ENCODE data around the gene RPS16. TPM values are rescaled to one million over a fixed set of nuclear protein-coding genes. Genes with fewer than 3 reads are reported as not detected.
A peak's percentile ranks its signal among the peaks of the same experiment; 100 is the strongest.

RPS16 gene
- total and polyA plus RNA-seq, 2 of the 8 experiments (the other 6 are each of a cell fraction or from before 2014, with no cell fraction given) = 2,433 to 7,810 TPM

- H2AFZ ChIP-seq (ENCODE audit: low read length) = no peak overlapping the region
- no peak overlapping the region for H3K56ac ChIP-seq (replicated peaks; ENCODE audit: insufficient read length, low read depth, low read length)
- no peak overlapping the region for H2BK20ac ChIP-seq (ENCODE audit: low read length)
- DNase-seq (ENCODE audit: low read depth in 1 of 2, low spot score in 2 of 2) (no peak), FAIRE-seq (no peak)
- H4K91ac ChIP-seq (replicated peaks; ENCODE audit: insufficient read length, low read length) = no peak overlapping the region
- peaks cover 5 to 39% (median 19%) of the 10 kb centered on the region in 4 experiments; a peak in 6 of 8 replicates for H3K36me3 ChIP-seq (ENCODE audit: control insufficient read depth in 2 of 4, insufficient read depth in 4 of 4, low read length in 3 of 4)
- H3K9me3 ChIP-seq (ENCODE audit: insufficient read depth in 2 of 2, low read depth in 1 of 2, low read length in 1 of 2) = no peaks in the 10 kb centered on the region
- peaks cover 2 to 15% (median 7%) of the 10 kb centered on the region in 4 experiments for H3K4me1 ChIP-seq (replicated peaks in 1 of 4; ENCODE audit: control insufficient read depth in 3 of 4, insufficient read depth in 4 of 4, low read length in 3 of 4)
- peak overlapping the region in 3 of 4 experiments; percentile 83 to 99 (median 98); a peak in 6 of 7 replicates for H3K9ac ChIP-seq (replicated peaks in 1 of 4; ENCODE audit: extremely low read depth in 1 of 4, low read depth in 3 of 4, low read length in 3 of 4)
- no peak overlapping the region for H4K5ac ChIP-seq (ENCODE audit: insufficient read length, low read depth, low read length)
- H3K4ac ChIP-seq (replicated peaks; ENCODE audit: insufficient read length, low read depth, low read length) = no peak overlapping the region
- WGBS, 2 experiments (ENCODE audit: extremely low coverage in 1 of 2, insufficient coverage in 1 of 2, insufficient read length in 1 of 2, insufficient replicate concordance in 2 of 2, low coverage in 1 of 2, low lambda C conversion rate in 2 of 2, missing lambda C conversion rate in 1 of 2) = 79% methylated on average over 11 of the region's 13 CpGs; no CpG with 5 or more reads in 1 of the 2 experiments
- H3K79me1 ChIP-seq (ENCODE audit: low read depth, low read length) = peaks cover 5% of the 10 kb centered on the region
- no peak overlapping the region for H2BK15ac ChIP-seq (ENCODE audit: low read length)
- no peak overlapping the region for H4K8ac ChIP-seq (ENCODE audit: extremely low read depth, insufficient read depth, low read length)
- ChIA-PET CTCF (ENCODE audit: partially characterized antibody) (interaction anchor here (0.6 to 3.7 kb wide), 4 partner anchors 8 to 37 kb away, joined by 3 to 13 read pairs (median 4); partner anchors contain the start of gene PLEKHG2), POLR2A (ENCODE audit: partially characterized antibody) (interaction anchor here (1.0 to 12.2 kb wide), 18 partner anchors 8 to 113 kb away, joined by 3 to 234 read pairs (median 11); partner anchors contain the start of genes PLEKHG2, RPS16 and ZFP36)
- H3K79me2 ChIP-seq (ENCODE audit: control insufficient read depth in 1 of 2, insufficient read depth in 2 of 2, low read length in 2 of 2) = peaks cover 0 to 14% of the 10 kb centered on the region in 2 experiments; a peak in 2 of 4 replicates
- no peak overlapping the region for H2AK5ac ChIP-seq (ENCODE audit: low read depth, low read length)
- no peak overlapping the region for H2BK5ac ChIP-seq (ENCODE audit: low read depth, low read length)
- no peak overlapping the region for H3K14ac ChIP-seq (ENCODE audit: insufficient read length)
- H3K18ac ChIP-seq (ENCODE audit: extremely low read depth, low read length) = no peak overlapping the region
- no peaks in the 10 kb centered on the region for H3K27me3 ChIP-seq (replicated peaks in 1 of 4; ENCODE audit: control insufficient read depth in 3 of 4, extremely low read depth in 1 of 4, insufficient read depth in 3 of 4, low read length in 3 of 4)
- H2BK120ac ChIP-seq (replicated peaks; ENCODE audit: low read depth, low read length) = no peak overlapping the region
- H3K4me3 ChIP-seq (ENCODE audit: extremely low read depth in 1 of 4, insufficient read depth in 2 of 4, low read depth in 3 of 4, low read length in 4 of 4) = peak overlapping the region; percentile 85 to 97 (median 94)
- peaks cover 2% of the 10 kb centered on the region; the same call in 1 of the 2 replicates for H3K23me2 ChIP-seq (ENCODE audit: low read depth, low read length)
- no peak for TF ChIP-seq TCF12 (IDR thresholded peaks at IDR 0.05; ENCODE audit: low read depth, low read length)
- 0 out of 2 replicates have a peak, but pooled peaks have one; percentile 39 for TF ChIP-seq POLR2AphosphoS5 (IDR thresholded peaks at IDR 0.05; ENCODE audit: low read depth, low read length)
- H4K20me1 ChIP-seq (replicated peaks in 1 of 2; ENCODE audit: control insufficient read depth in 1 of 2, insufficient read depth in 2 of 2, low read length in 2 of 2) = peaks cover 0 to 7% of the 10 kb centered on the region in 2 experiments
- H3K4me2 ChIP-seq (ENCODE audit: insufficient read depth in 1 of 2, low read depth in 2 of 2, low read length in 2 of 2) = peak overlapping the region; percentile 69 to 76
- no peak overlapping the region for H3K23ac ChIP-seq (ENCODE audit: insufficient read length)
- no peak overlapping the region for H2BK12ac ChIP-seq (ENCODE audit: low read depth, low read length)
- H3K27ac ChIP-seq (ENCODE audit: low read depth, low read length) = peak overlapping the region; percentile 99
Measured at GRCh38 chr19:39389631-39390414, 45.9 kb downstream of the RPS16 start.

All from H1 (cell line).